ENCODE data around the gene TBC1D2. TPM values are rescaled to one million over a fixed set of nuclear protein-coding genes. Genes with fewer than 3 reads are reported as not detected.

TBC1D2 gene
- total RNA-seq, 1 experiment from 2014 or later, result 11.1 TPM

- DNase-seq (ENCODE audit: low spot score) (peak; percentile 45), ATAC-seq (peak; percentile 19)
- Mint-ChIP-seq H3K27me3 (ENCODE audit: low read depth) (no peaks in the 10 kb centered on the region), H3K4me1 (peaks cover 48% of the 10 kb centered on the region), H3K27ac (no peak overlapping the region), H3K9me3 (no peaks in the 10 kb centered on the region), H3K36me3 (no peaks in the 10 kb centered on the region), H3K4me3 (peak overlapping the region; percentile 65)
- no peak for TF ChIP-seq MLX (CRISPR knock-in tag; IDR thresholded peaks at IDR 0.05)
- no peak for TF ChIP-seq TEAD1 (CRISPR knock-in tag; IDR thresholded peaks at IDR 0.05)
- TF ChIP-seq ZBTB43 (CRISPR knock-in tag; IDR thresholded peaks at IDR 0.05), result peak; percentile 49; the same call in 1 of the 2 replicates
- TF ChIP-seq CREM (CRISPR knock-in tag; IDR thresholded peaks at IDR 0.05), result peak; percentile 10; the same call in 1 of the 2 replicates
- peak; percentile 42; the same call in 1 of the 2 replicates for TF ChIP-seq HMGXB4 (CRISPR knock-in tag; IDR thresholded peaks at IDR 0.05)
- TF ChIP-seq ZNF423 (CRISPR knock-in tag; IDR thresholded peaks at IDR 0.05), result peak; percentile 62
- ChIA-PET POLR2A (interaction anchor here (0.8 to 1.8 kb wide), 3 partner anchors 19 to 99 kb away, joined by 3 to 5 read pairs (median 4); no protein-coding TSS in a partner anchor), CTCF (interaction anchor here (0.6 to 1.9 kb wide), 11 partner anchors 10 to 157 kb away, joined by 3 to 9 read pairs (median 3); partner anchors contain the start of gene TRIM14)
Measured at GRCh38 chr9:98191671-98192502, 63.6 kb downstream of the TBC1D2 start.

DNA sequence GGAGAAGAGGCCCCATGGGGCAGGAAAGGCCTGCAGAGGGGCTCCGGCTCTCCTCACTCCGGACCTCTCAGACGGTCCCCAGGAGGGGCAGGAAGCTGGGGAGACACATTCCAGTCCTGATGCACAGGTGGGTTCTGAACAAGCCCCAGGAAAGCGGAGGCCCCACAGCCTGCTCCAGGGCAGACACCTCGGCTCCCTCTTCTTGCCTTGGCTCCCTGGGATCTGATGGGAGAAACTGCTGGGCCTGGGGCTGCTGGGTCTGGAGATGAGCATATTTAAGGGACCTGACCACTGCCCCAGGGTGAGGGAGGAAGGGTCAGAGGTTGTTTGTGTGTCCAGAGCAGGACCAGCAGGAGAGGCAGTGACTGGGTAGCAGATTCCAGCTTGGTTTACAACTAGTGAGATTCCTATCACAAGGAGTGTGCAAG is 64.3 kb downstream of the TBC1D2 start:
- CTCF ChIA-PET, result interaction anchor here (0.9 to 1.9 kb wide), 5 partner anchors 12 to 117 kb away, joined by 3 to 6 read pairs (median 3); no protein-coding TSS in a partner anchor
- POLR2A ChIA-PET, result interaction anchor here (0.5 to 1.8 kb wide), 3 partner anchors 19 to 259 kb away, joined by 3 to 5 read pairs (median 4); no protein-coding TSS in a partner anchor
- Mint-ChIP-seq H3K9me3 (no peaks in the 10 kb centered on the region), H3K4me3 (peak overlapping the region; percentile 65), H3K36me3 (no peaks in the 10 kb centered on the region), H3K27ac (no peak overlapping the region), H3K4me1 (peaks cover 44% of the 10 kb centered on the region), H3K27me3 (ENCODE audit: low read depth) (no peaks in the 10 kb centered on the region)
- DNase-seq (ENCODE audit: low spot score) (no peak), ATAC-seq (no peak)
- TF ChIP-seq TEAD1 (CRISPR knock-in tag; IDR thresholded peaks at IDR 0.05) (no peak), NFE2L1 (CRISPR knock-in tag; IDR thresholded peaks at IDR 0.05) (no peak), ELF4 (CRISPR knock-in tag; IDR thresholded peaks at IDR 0.05; ENCODE audit: low read depth) (no peak), FOXK1 (CRISPR knock-in tag; IDR thresholded peaks at IDR 0.05) (no peak), ZNF671 (CRISPR knock-in tag; IDR thresholded peaks at IDR 0.05) (no peak), FOXP1 (CRISPR knock-in tag; IDR thresholded peaks at IDR 0.05; ENCODE audit: borderline replicate concordance) (no peak), NR3C1 (CRISPR knock-in tag; conservative IDR thresholded peaks at IDR 0.05; ENCODE audit: low read depth) (no peak), ATF3 (CRISPR knock-in tag; conservative IDR thresholded peaks at IDR 0.05) (no peak), AR (CRISPR knock-in tag; IDR thresholded peaks at IDR 0.05) (no peak)

All from WTC11 (cell line).